B cell (primary cell): ENCODE data around the gene PIK3R2.

Experiments used
- CTCF ChIP-seq: fragments of 200-600 bp; IDR thresholded peaks from one replicate; pipeline ENCODE4 v1.8.0; 2022; ENCODE audit warnings: antibody characterized with exemption, mild to moderate bottlenecking
- EZH2 ChIP-seq: IDR thresholded peaks from 2 replicates; pipeline ENCODE4 v1.6.1; 2012; ENCODE audit warnings: borderline replicate concordance, low read depth, mild to moderate bottlenecking, moderate library complexity, low read length; ENCODE audit not compliant: insufficient read depth, poor library complexity, severe bottlenecking

GRCh38 chr19:18128044-18128443, 24.9 kb upstream of the PIK3R2 start:
- no peak for TF ChIP-seq CTCF
- no peak for TF ChIP-seq EZH2
